Stimulated activated naive B cell treated with anti-CD40 and anti-IgM and Interleukin-4, amounts not matched to agents 10 μg/mL and 1 μg/mL and 100 μg/mL, for 72 hours (primary cell): ENCODE results near the gene TFB2M.

ENCODE experiments used
- ATAC-seq, 2 donors: fragments of 150-1000 bp; cut with Tn5 transposase; replicated peaks; 2 replicates each; pipeline ENCODE4 v1.10.0; 2021; ENCODE audit warnings: moderate library complexity in 1 of 2
- DNase-seq: peaks from one replicate; pipeline ENCODE4 v3.0.0; 2021
- H3K27ac Mint-ChIP-seq: one replicate; pipeline ENCODE4 v1.8.0; 2022; ENCODE audit warnings: mild to moderate bottlenecking, mixed read lengths
- H3K27me3 Mint-ChIP-seq, 2 donors: one replicate each; pipeline ENCODE4 v1.8.0; 2022; ENCODE audit warnings: mixed read lengths in 2 of 2
- H3K36me3 Mint-ChIP-seq, 2 donors: one replicate each; pipeline ENCODE4 v1.8.0; 2022; ENCODE audit warnings: mixed read lengths in 2 of 2, mild to moderate bottlenecking in 1 of 2
- H3K4me1 Mint-ChIP-seq, 2 donors: one replicate each; pipeline ENCODE4 v1.8.0; 2022; ENCODE audit warnings: mixed read lengths in 2 of 2, mild to moderate bottlenecking in 1 of 2
- H3K4me3 Mint-ChIP-seq, 2 donors: one replicate each; pipeline ENCODE4 v1.8.0; 2022; ENCODE audit warnings: mild to moderate bottlenecking in 2 of 2, mixed read lengths in 2 of 2, moderate library complexity in 1 of 2
- H3K9me3 Mint-ChIP-seq, 2 donors: one replicate each; pipeline ENCODE4 v1.8.0; 2022; ENCODE audit warnings: mixed read lengths in 2 of 2, mild to moderate bottlenecking in 1 of 2

The TFB2M gene

DNA sequence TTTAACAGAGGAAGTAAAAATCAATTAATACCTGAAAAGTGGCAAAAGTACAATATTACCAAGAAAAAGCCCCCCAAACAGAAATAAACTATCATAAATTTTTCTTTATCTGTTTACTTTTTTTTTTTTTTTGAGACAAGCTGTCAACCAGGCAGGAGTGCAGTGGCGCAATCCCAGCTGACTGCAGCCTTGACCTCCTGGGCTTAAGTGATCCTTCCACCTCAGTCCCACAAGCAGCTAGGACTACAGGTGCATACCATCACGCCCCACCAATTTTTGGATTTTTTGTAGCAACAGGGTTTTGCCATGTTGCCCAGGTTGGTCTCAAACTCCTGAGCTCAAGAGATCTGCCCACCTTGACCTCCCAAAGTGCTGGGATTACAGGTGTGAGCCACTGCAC, 8.0 kb downstream of the TFB2M start:
- H3K4me1 Mint-ChIP-seq, result peaks cover 0 to 3% of the 10 kb centered on the region in 2 donors
- peaks cover 22 to 43% of the 10 kb centered on the region in 2 donors for H3K36me3 Mint-ChIP-seq
- no peak overlapping the region for H3K27ac Mint-ChIP-seq
- DNase-seq (no peak), ATAC-seq (no peak)
- no peaks in the 10 kb centered on the region for H3K9me3 Mint-ChIP-seq
- no peak overlapping the region for H3K4me3 Mint-ChIP-seq
- H3K27me3 Mint-ChIP-seq, result no peaks in the 10 kb centered on the region

DNA sequence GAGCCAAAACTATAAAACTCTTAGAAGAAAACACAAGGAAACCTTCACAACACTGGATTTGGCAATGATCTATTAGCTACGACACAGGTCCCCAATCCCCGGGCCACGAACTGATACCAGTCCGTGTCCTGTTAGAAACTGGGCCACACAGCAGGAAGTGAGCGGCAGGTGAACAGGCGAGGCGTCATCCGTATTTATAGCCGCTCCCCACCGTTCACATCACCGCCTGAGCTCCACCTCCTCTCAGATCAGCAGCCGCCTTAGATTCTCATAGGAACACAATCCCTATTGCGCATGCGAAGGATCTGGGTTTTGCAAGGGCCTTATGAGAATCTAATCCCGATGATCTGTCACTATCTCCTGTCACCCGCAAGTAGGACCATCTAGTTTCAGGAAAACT, 11.9 kb downstream of the TFB2M start:
- Mint-ChIP-seq H3K27ac (no peak overlapping the region), H3K9me3 (no peaks in the 10 kb centered on the region), H3K4me1 (peaks cover 0 to 2% of the 10 kb centered on the region in 2 donors), H3K36me3 (peaks cover 30 to 51% of the 10 kb centered on the region in 2 donors), H3K4me3 (no peak overlapping the region), H3K27me3 (no peaks in the 10 kb centered on the region)
- ATAC-seq (no peak), DNase-seq (no peak)

DNA sequence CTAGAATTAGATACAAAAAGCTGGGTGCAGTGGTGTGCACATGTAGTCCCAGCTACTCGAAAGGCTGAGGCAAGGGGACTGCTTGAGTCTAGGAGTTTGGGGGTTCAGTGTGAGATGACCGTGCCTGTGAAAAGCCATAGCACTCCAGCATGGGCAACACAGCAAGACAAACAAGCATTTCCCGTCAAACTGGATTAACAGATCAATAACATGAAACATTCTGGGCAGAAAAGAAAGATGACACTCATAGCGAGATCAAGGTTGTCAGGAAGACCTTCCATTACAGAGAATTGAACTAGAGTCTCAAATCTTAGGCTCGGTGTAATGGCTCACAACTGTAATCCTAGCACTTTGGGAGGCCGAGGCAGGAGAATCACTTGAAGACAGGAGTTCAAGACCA, 14.0 kb downstream of the TFB2M start:
- Mint-ChIP-seq H3K36me3 (peaks cover 30 to 48% of the 10 kb centered on the region in 2 donors), H3K27me3 (no peaks in the 10 kb centered on the region)

DNA sequence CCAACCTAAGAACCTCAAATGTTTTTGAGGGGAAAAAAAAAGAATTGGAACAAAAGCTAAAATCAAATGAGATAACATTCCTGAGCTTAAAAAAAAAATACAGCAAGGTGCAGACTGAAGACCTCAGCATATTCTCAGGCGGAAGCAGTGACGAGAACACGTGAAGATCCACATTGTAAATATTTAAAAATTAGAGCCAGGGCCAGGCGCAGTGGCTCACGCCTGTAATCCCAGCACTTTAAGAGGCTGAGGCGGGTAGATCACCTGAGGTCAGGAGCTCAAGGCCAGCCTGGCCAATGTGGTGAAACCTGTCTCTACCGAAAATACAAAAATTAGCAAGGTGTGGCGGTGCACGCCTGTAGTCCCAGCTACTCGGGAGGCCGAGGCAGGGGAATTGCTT, 15.7 kb downstream of the TFB2M start:
- Mint-ChIP-seq H3K36me3 (peaks cover 26 to 47% of the 10 kb centered on the region in 2 donors), H3K4me3 (no peak overlapping the region), H3K9me3 (no peaks in the 10 kb centered on the region), H3K4me1 (peaks cover 0 to 2% of the 10 kb centered on the region in 2 donors), H3K27me3 (no peaks in the 10 kb centered on the region), H3K27ac (no peak overlapping the region)
- ATAC-seq (no peak), DNase-seq (no peak)

More for the DNA sequence above, 14.0 kb downstream of the TFB2M start:
- ATAC-seq, result no peak
- Mint-ChIP-seq H3K4me1 (peaks cover 0 to 2% of the 10 kb centered on the region in 2 donors), H3K27ac (no peak overlapping the region), H3K9me3 (no peaks in the 10 kb centered on the region), H3K4me3 (no peak overlapping the region)
- DNase-seq, result no peak

DNA sequence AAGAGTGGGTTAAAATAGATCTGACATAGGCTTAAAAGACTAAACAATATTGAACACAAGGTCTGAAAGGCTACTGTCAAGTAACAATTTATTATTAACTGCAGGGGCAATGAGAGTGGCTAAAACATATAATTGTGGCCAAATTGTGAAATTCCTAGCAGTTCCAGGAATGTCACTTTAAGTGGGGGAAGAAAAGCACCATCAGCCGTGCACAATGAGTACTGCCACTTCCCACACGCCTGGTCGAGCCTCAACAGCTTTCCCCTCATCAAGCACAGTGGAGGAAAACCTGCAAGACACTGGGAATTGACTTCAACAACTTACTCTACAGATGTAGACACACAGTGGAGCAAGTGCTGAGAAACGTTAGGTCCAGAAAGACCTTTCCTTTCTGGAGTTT, 16.4 kb downstream of the TFB2M start:
- ATAC-seq (no peak), DNase-seq (no peak)
- Mint-ChIP-seq H3K4me1 (peaks cover 0 to 2% of the 10 kb centered on the region in 2 donors), H3K27me3 (no peaks in the 10 kb centered on the region), H3K36me3 (peaks cover 22 to 46% of the 10 kb centered on the region in 2 donors), H3K4me3 (no peak overlapping the region), H3K9me3 (no peaks in the 10 kb centered on the region), H3K27ac (no peak overlapping the region)

DNA sequence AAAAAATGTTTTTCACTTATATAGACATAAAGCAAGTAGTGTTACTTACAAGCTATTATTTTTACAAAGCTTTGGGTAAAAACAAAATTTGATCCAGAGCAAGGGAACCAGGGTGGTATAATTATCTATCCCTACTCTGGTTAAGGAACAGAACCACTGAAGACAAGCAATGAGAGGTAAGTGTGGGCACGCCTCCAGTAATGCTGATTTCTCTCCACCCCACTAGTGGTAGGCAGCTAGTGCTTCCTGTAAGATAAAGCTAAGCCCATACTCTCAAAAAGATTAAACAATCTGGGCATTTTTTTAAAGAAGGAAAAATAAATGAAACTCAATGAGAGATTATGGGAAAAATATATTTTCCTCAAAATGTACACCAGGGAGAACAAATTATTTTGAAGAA, 22.1 kb downstream of the TFB2M start:
- no peak for DNase-seq
- H3K27ac Mint-ChIP-seq, result no peak overlapping the region
- H3K36me3 Mint-ChIP-seq, result peaks cover 25 to 35% of the 10 kb centered on the region in 2 donors
- no peaks in the 10 kb centered on the region for H3K9me3 Mint-ChIP-seq
- no peak for ATAC-seq
- no peaks in the 10 kb centered on the region for H3K4me1 Mint-ChIP-seq
- H3K4me3 Mint-ChIP-seq, result no peak overlapping the region
- no peaks in the 10 kb centered on the region for H3K27me3 Mint-ChIP-seq

DNA sequence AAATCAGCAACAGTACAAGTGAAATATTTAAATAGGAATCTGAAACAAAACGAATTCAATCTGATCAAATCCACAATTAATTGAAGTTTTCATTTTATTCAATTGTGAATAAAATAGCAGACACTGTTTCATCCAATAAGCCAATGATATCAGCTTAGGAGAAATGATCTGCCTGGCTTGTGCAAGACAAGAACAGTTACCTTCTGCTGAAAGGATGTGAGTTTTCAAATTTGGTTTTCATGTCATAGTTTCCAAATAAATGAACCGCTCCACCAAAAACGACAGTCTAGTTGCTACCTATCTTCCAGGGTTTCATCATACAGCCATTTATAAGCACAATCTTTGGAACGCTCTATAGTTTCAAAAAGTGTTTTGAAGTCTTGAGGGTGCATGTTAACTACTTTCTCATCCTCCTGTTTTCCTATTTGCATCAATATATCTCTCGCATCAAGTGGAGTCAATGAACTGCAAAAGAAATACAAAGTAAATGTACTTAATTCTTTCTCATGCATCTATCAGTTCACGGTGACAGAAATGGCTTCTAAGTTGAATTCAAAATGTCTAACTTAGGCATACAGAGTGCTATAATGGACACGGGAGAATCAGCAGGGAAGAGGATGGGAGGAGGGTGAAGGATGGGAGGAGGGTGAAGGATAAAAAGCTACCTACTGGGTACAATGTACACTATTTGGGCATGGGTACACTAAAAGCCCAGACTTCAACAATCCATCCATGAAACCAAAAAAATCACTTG, 25.1 kb downstream of the TFB2M start:
- H3K9me3 Mint-ChIP-seq, result no peaks in the 10 kb centered on the region
- H3K4me3 Mint-ChIP-seq, result no peak overlapping the region
- DNase-seq (no peak), ATAC-seq (no peak)
- H3K4me1 Mint-ChIP-seq, result no peaks in the 10 kb centered on the region
- no peak overlapping the region for H3K27ac Mint-ChIP-seq
- peaks cover 36 to 37% of the 10 kb centered on the region in 2 donors for H3K36me3 Mint-ChIP-seq
- H3K27me3 Mint-ChIP-seq, result no peaks in the 10 kb centered on the region

DNA sequence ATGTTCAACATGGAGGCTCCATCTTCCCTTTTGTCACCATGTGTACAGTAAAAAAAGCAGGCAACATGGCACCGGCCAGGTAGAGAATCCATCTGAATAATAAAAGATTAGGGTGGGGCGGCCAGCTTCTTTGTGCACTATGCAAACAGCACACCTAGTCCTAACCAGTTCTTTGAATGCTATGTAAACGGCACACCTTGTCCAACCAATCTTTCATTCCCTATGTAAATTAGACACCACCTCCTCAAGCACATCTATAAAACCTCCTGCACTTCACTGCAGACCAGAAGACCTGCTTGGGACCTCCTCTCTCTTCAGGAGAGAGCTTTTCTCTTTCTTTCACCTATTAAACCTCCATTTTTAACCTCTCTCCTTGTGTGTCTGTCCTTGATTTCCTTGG, 28.2 kb downstream of the TFB2M start:
- Mint-ChIP-seq H3K36me3 (peaks cover 23 to 27% of the 10 kb centered on the region in 2 donors), H3K27ac (no peak overlapping the region), H3K27me3 (no peaks in the 10 kb centered on the region), H3K4me1 (no peaks in the 10 kb centered on the region), H3K4me3 (no peak overlapping the region), H3K9me3 (no peaks in the 10 kb centered on the region)
- no peak for ATAC-seq
- DNase-seq, result no peak

DNA sequence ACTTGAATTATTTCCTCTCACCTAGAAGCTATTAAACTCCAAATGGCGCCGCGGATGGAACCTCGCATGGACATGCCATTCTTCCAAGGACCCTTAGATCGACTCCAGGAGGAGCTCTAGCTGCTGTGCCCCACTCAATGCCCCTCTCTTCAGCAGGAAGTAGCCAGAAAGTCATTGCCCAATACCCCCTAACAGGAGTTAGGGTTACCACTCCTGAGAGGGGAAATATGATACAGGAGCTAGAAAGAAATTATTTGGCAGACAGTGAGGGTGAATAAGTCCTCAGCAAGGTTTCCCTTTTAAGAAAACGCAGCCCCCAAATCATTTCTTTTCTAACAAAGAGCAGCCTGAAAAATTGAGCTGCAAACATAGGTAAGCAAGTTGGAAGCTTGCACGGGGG, 28.6 kb downstream of the TFB2M start:
- DNase-seq (no peak), ATAC-seq (no peak)
- peaks cover 23 to 25% of the 10 kb centered on the region in 2 donors for H3K36me3 Mint-ChIP-seq
- no peak overlapping the region for H3K27ac Mint-ChIP-seq
- H3K9me3 Mint-ChIP-seq, result no peaks in the 10 kb centered on the region
- H3K27me3 Mint-ChIP-seq, result no peaks in the 10 kb centered on the region
- no peak overlapping the region for H3K4me3 Mint-ChIP-seq
- no peaks in the 10 kb centered on the region for H3K4me1 Mint-ChIP-seq

DNA sequence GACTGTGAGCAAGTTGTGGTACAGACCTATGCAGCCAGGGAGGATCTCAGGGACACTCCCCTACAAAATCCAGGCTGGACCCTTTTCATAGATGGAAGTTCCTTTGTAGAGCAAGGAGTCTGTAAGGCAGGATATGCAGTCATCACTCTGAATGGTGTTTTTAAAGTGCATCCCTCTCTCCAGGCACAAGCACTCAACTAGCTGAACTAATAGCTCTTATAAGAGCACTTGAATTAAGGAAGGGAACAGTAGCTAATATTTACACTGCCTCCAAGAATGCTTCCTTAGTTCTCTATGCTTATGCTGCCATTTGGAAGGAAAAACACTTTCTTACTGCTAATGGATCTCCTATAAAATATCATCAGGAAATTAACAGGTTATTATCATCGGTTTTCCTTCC, 31.9 kb downstream of the TFB2M start:
- Mint-ChIP-seq H3K4me1 (no peaks in the 10 kb centered on the region), H3K4me3 (no peak overlapping the region), H3K27me3 (no peaks in the 10 kb centered on the region), H3K27ac (no peak overlapping the region), H3K9me3 (peaks cover 11 to 13% of the 10 kb centered on the region in 2 donors), H3K36me3 (peaks cover 12 to 15% of the 10 kb centered on the region in 2 donors)
- DNase-seq (no peak), ATAC-seq (no peak)

DNA sequence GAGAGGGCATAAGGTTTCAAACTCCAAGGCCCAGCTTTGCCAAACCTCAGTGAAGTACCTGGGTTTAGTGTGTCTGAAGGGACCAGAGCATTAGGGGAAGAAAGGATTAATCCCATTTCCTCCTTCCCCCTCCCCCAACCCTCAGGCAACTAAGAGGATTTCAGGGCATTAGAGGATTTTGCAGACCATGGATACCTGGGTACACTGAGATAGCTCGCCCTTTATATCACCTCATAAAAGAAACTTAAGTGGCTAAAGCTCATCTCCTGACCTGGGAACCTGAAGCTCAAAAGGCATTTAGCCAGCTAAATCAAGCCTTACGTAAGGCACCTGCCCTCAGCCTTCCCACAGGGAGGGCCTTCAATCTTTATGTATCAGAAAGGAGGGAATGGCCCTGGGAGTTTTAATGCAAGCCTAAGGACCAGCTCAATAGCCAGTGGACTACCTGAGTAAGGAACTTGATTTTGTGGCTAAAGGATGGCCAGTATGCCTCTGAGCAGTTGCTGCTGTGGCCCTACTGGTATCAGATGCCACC, 32.6 kb downstream of the TFB2M start:
- Mint-ChIP-seq H3K27me3 (no peaks in the 10 kb centered on the region), H3K36me3 (peaks cover 7 to 9% of the 10 kb centered on the region in 2 donors), H3K4me3 (no peak overlapping the region), H3K27ac (no peak overlapping the region), H3K9me3 (peaks cover 12 to 13% of the 10 kb centered on the region in 2 donors), H3K4me1 (no peaks in the 10 kb centered on the region)
- ATAC-seq (no peak), DNase-seq (no peak)

DNA sequence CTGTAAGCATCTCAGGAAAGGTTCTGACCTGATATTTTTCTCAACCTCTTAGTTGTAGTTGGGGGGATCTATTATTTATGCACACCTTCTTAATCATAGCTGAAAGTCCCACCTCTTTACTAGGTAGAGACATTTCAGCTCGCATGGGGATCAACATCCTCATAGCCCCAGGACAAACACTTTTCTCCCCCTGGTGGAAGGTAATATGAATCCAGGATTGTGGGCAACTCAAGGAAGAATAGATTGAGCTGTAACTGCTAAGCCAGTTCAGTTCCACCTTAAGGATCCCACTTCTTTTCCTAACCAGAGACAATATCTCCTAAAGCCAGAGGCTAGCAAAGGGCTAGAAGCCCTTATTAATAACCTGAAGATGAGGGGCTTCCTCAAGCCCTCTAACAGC, 33.5 kb downstream of the TFB2M start:
- DNase-seq (no peak), ATAC-seq (no peak)
- peaks cover 0 to under 1% of the 10 kb centered on the region in 2 donors for H3K4me1 Mint-ChIP-seq
- H3K36me3 Mint-ChIP-seq, result peaks cover 4 to 5% of the 10 kb centered on the region in 2 donors
- H3K27me3 Mint-ChIP-seq, result no peaks in the 10 kb centered on the region
- no peak overlapping the region for H3K4me3 Mint-ChIP-seq
- no peak overlapping the region for H3K27ac Mint-ChIP-seq
- peaks cover 12 to 13% of the 10 kb centered on the region in 2 donors for H3K9me3 Mint-ChIP-seq

DNA sequence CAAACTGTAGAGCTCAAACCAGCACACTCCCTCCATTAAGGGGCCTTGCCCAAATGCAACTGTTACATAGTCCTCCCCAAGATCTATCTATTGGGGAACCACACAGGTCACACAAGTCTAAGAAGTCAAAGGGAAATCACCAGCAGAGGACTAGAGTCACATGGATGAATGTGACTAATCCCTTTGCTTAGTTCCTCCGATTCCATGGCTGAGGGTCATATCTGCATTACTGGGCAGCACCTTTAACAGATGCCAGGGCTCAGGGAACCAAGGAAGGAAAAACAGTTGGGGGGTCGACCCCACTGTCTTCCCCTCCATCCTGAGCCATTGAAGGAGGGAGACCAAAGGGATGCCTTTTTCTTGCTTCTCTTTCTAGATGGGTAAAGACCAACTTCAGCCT, 35.6 kb downstream of the TFB2M start:
- Mint-ChIP-seq H3K27ac (no peak overlapping the region), H3K27me3 (no peaks in the 10 kb centered on the region)

DNA sequence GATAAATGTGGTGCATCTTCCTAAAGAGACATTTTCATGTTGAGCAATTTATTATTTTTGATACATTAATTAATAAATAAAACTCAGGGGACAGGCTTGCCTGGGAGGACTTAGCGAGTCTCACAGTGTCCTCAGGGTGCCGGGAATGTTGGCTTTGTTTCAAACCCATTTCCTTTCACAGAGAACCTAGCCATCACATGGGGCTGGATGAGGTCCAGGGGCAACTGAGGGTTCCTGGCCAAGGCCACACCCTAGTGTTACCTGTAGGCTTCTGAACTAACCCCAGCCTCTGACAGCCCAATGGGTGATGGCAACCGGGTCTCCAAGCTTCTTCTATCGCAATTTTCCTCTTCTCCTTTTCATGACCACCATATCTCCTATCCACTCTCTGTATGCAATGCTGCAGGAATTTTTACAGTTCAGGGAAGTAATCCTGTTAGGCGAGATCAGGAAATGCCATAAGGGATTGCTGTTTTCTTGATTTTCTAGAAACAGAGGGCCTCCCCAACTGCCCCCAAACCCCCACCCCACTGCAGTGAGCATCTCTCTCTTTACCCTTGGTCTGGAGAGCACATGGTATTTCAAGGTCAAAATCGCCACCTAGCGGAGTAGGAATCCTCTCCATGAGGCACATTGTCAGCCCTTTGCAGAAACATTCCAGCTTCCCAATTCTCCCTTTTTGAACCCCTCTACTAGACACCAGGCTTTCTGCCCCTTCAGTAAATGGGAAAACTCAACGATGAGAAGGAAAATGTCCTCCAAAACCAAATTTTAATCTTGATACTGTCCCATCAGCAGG, 36.9 kb downstream of the TFB2M start:
- no peak for DNase-seq
- H3K36me3 Mint-ChIP-seq, result peaks cover 1 to 4% of the 10 kb centered on the region in 2 donors
- H3K4me3 Mint-ChIP-seq, result no peak overlapping the region
- no peak for ATAC-seq
- H3K27me3 Mint-ChIP-seq, result no peaks in the 10 kb centered on the region
- no peak overlapping the region for H3K27ac Mint-ChIP-seq
- H3K9me3 Mint-ChIP-seq, result peaks cover 13 to 15% of the 10 kb centered on the region in 2 donors
- H3K4me1 Mint-ChIP-seq, result peaks cover 4 to 5% of the 10 kb centered on the region in 2 donors

More for the DNA sequence above, 35.6 kb downstream of the TFB2M start:
- H3K4me1 Mint-ChIP-seq, result peaks cover 4 to 5% of the 10 kb centered on the region in 2 donors
- no peak for DNase-seq
- peaks cover 13 to 15% of the 10 kb centered on the region in 2 donors for H3K9me3 Mint-ChIP-seq
- no peak overlapping the region for H3K4me3 Mint-ChIP-seq
- peaks cover 1 to 4% of the 10 kb centered on the region in 2 donors for H3K36me3 Mint-ChIP-seq
- ATAC-seq, result peak in 1 of 2 donors; percentile 43
